GM21528 (cell line): ENCODE measurements around the gene TSPAN18.

Experiments used
- ATAC-seq: cut with Tn5 transposase; IDR thresholded peaks from one replicate; pipeline ENCODE4 v1.9.1; 2021; ENCODE audit warnings: mild to moderate bottlenecking, moderate library complexity; ENCODE audit not compliant: unreplicated experiment, low FRiP score

The TSPAN18 gene

GRCh38 chr11:44791316-44791925, 64.7 kb downstream of the TSPAN18 start:
- ATAC-seq = no peak

GRCh38 chr11:44792171-44792570, 65.4 kb downstream of the TSPAN18 start:
- ATAC-seq = no peak

GRCh38 chr11:44793350-44794090, 66.8 kb downstream of the TSPAN18 start:
- no peak for ATAC-seq

- no peak for ATAC-seq
These were observed 69.2 kb downstream of the TSPAN18 start for GRCh38 chr11:44795803-44796535.

DNA sequence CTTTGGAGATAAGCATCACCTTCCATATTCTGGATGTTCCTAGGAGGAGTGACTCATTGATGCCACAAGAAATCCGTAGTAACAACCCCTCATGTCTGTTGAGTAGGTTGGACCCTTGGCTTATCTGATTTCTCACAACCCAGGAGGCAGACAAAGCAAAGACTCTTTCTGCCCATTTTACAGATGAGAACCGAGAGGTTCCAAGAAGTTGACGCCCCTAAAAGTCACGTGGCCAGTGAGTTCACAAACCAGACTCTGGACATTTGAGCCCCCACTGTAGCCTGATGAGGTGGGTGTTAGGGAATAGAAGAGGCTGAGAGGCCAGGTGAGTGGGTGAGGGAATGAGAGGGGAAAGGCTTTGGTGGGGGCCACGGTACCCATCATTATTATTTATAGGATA, 70.3 kb downstream of the TSPAN18 start:
- ATAC-seq = no peak

GRCh38 chr11:44797886-44798606, 71.3 kb downstream of the TSPAN18 start:
- ATAC-seq = no peak

GRCh38 chr11:44798607-44798972, 71.8 kb downstream of the TSPAN18 start:
- ATAC-seq = no peak

DNA sequence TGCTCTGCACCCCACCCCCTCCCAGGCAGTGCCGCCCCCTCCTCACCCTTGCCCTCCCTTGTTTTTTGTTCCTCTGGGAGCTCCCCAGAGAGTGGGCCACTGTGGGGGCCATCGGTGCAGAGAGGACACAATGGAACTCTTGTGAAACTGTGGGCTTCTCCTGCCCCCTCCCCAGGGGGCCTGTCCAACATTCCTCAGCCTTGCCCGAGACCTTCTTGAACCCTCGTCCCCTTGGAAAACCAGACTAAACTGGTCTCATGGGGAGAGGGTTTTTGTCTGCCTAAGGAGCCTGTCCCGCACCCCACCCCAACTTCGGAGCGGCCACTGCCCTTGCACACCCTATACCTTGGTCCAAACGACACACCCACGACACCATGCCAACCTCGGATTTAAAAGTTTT, 72.2 kb downstream of the TSPAN18 start:
- ATAC-seq = no peak

DNA sequence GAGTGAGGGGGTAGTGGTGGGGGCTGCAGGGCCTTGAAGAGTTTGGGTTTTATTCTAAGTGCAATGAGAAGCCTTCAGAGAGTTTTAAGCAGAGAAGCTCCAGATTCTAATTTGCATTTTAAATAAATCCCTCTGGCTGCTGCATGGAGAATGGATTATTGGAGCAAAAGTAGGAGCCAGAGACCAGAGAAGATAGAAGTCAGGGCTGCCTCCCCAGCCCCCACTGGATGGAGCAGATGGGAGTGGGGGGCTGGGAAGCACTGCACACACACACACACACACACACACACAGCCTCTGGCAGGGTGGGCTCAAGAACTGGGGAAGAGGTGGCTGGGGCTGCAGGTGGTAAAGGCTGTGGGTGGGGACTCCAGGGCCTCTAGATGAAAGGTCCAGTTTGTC, 75.6 kb downstream of the TSPAN18 start:
- no peak for ATAC-seq

- ATAC-seq = no peak
These were observed 76.2 kb downstream of the TSPAN18 start for GRCh38 chr11:44803009-44803408.

DNA sequence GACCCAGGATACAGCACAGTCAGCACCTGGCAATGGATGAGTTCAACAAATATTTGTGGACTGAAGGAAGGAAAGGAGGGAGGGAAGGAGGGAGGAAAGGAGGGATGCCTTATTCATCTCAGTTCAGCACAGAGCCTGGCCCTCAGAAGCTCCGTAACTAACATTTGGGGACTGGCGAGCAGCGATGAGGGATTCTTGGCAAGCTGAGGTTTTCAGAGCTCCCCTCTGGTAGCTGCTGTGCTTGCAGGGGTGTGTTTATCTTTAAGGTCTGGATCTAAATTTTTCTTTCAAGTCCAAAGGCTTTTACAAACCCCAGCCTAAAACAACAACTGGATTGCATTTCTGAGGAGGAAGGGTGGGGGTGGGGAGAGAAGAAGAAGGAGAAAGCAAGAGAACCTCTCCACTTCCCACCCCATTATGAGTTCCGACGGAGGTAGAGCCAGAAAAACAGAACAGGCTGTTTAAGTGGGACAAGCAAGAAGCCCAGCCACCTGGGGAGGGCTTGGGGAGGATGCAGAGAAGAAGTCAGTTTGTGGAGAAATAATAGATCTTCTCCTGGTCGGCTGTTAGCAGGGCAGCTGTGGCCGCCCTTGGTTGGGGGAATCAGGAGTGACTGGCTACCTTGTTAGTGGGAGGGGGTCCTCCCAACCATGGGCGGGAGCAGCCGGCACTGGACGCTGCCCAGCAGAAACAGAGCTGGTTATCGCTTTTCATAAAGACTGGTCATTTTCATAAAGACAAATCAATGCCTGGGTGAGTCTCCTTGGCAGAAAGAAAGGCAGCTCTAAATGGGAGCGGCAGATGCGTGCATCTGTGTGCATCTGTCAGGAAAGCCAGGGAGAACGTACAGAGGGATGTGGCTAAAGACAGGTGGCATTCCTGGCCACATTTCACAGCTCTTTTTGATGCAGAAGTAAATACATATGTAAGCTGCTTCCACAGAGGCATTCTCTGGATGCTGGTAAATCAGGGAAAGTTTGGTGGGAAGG, 78.0 kb downstream of the TSPAN18 start:
- no peak for ATAC-seq

DNA sequence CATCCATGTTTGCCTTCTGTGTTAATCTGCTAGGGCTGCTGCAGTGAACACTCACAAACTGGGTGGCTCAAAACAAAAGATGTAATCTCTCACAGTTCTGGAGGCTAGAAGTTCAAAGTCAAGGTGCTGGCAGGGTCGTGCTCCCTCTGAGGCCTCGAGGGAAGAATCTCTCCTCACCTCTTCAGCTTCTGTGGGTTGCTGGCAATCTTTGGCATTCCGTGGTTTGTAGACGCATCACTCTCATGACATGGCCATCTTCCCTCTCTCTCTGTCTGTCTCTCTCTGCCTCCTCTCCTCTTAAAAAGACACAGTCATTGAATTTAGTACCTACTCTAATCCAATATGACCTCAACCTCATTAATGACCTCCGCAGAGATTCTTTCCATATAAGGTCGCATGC, 78.8 kb downstream of the TSPAN18 start:
- ATAC-seq = no peak

DNA sequence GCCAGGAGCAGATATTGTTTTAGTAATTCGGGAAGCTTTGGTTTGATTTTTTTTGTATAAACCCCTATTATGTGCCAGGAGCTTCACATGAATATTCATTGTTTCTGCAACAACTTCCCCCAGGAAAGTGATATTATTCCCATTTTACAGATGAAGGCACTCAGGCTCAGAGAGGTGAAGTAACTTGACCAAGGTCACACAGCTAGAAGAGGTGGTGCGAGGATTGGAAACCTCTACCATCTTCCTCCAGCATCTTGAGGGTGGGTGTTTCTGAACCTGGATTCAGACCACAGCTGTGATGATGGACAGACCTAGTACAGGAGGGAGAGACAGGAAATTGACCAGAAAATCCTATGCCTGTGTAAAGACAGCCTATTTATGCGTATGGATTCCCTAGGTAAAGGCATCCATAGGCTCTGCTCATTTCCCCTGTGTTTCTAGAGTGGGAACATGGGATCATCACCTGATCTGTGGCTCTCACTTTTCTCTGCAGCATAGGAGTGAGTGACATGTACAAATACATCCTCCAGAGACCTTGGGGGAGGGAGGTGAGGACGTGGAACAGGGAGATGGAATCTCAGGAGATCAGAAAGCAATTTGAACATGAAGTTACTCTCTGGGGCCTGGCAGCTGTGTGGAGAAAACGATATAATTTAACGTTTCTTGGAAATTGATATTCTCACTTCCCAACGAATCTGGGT, 81.4 kb downstream of the TSPAN18 start:
- no peak for ATAC-seq

GRCh38 chr11:44809283-44809682, 82.5 kb downstream of the TSPAN18 start:
- no peak for ATAC-seq

GRCh38 chr11:44811841-44812448, 85.2 kb downstream of the TSPAN18 start:
- ATAC-seq = no peak

GRCh38 chr11:44812971-44813370, 86.2 kb downstream of the TSPAN18 start:
- no peak for ATAC-seq

GRCh38 chr11:44813401-44813800, 86.6 kb downstream of the TSPAN18 start:
- no peak for ATAC-seq

DNA sequence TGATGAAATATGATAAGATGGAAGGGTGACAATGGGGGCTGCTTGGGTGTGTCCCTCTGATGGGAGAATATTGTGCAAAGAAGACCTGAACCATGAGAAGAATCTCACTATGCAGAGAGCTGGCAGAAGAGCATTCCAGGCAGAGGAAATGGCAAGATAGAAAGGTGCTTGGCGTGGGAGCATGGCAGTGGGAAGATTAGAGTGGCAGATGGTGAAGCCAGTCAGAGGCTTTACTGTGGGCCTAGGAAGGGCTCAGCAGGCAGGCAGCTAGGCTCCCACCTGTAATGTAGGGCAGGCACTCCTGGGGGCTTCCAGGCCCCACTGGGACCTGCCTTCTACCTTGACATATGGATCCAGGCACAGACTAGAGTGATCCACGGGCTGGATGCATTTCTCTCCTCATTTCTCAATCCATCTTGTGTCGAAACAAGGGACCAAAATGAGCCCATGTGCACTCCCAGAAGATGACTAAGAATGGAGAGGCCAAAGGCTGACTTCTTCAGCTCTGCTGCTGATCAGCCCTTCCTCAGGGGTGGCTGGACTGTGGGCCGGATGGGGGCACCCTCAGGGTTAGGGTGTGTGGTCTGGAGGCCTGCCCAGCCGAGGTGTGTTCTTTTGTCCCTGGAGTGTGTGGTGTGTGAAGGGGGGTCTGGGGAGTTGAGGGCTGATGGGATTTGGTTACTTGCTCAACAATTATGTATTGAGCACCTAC, 88.3 kb downstream of the TSPAN18 start:
- ATAC-seq = no peak
